HEK293 (cell line): Measurements from ENCODE around the gene STBD1.

Experiments
- CTCF ChIA-PET: fragments of 350-600 bp; formaldehyde crosslinking; extraction: SDS; loops from one replicate; lab custom pipeline; 2021; ENCODE audit warnings: antibody characterized with exemption; lab: Yijun Ruan, JAX
- POLR2A ChIA-PET: fragments of 300-600 bp; formaldehyde crosslinking; extraction: SDS; loops from one replicate; lab custom pipeline; 2020; ENCODE audit warnings: antibody characterized with exemption, inconsistent platforms; lab: Yijun Ruan, JAX
- H3K27ac ChIP-seq: fragments of 200-500 bp; sonication (Bioruptor generic); 2 replicates; pipeline ENCODE4 v1.5.1; 2014; ENCODE audit warnings: low read depth, low read length, control low read depth, inconsistent platforms; ENCODE audit errors: extremely low read depth
- H3K36me3 ChIP-seq, 2 experiments: fragments of 200-500 bp in 1 of 2; sonication (Bioruptor generic) in 1 of 2; 1 replicate in 1 of 2; 2 replicates in 1 of 2; pipeline ENCODE4 v1.5.1; 2014 to 2017; ENCODE audit warnings: inconsistent platforms in 2 of 2, low read length in 2 of 2; ENCODE audit not compliant: control insufficient read depth in 2 of 2, insufficient read depth in 1 of 2
- H3K4me1 ChIP-seq: fragments of 200-500 bp; sonication (Bioruptor generic); 2 replicates; pipeline ENCODE4 v1.5.1; 2014; ENCODE audit warnings: mild to moderate bottlenecking, low read length, inconsistent platforms; ENCODE audit not compliant: control insufficient read depth, insufficient read depth
- H3K4me3 ChIP-seq: 2 replicates; pipeline ENCODE4 v1.5.1; 2011; ENCODE audit warnings: low read depth, mild to moderate bottlenecking, control low read depth, low read length, moderate library complexity
- H3K9me3 ChIP-seq: fragments of 200-500 bp; sonication (Bioruptor generic); 2 replicates; pipeline ENCODE4 v1.5.1; 2014; ENCODE audit warnings: low read depth, low read length, inconsistent platforms; ENCODE audit not compliant: control insufficient read depth, insufficient read depth
- FEZF1 ChIP-seq: fragments of 450-650 bp; formaldehyde crosslinking; IDR thresholded peaks from 2 replicates; pipeline ENCODE4 v1.5.1; 2016; ENCODE audit warnings: missing biosample characterization, missing genetic modification characterization
- INSM2 ChIP-seq: fragments of 450-650 bp; formaldehyde crosslinking; IDR thresholded peaks from 2 replicates; pipeline ENCODE4 v1.5.1; 2016; ENCODE audit warnings: missing biosample characterization, missing genetic modification characterization
- PRDM10 ChIP-seq: fragments of 450-650 bp; formaldehyde crosslinking; IDR thresholded peaks from 2 replicates; pipeline ENCODE4 v1.5.1; 2016; ENCODE audit warnings: missing biosample characterization, missing genetic modification characterization
- SALL2 ChIP-seq: fragments of 450-650 bp; formaldehyde crosslinking; IDR thresholded peaks from 2 replicates; pipeline ENCODE4 v1.5.0; 2017; ENCODE audit warnings: missing biosample characterization, mild to moderate bottlenecking, missing genetic modification characterization, borderline replicate concordance
- SCRT1 ChIP-seq: fragments of 450-650 bp; formaldehyde crosslinking; IDR thresholded peaks from 2 replicates; pipeline ENCODE4 v1.5.1; 2016; ENCODE audit warnings: missing biosample characterization, missing genetic modification characterization, borderline replicate concordance
- SP2 ChIP-seq: fragments of 450-650 bp; formaldehyde crosslinking; IDR thresholded peaks from 2 replicates; pipeline ENCODE4 v1.5.1; 2016; ENCODE audit warnings: missing biosample characterization, missing genetic modification characterization
- ZBTB17 ChIP-seq: fragments of 450-650 bp; formaldehyde crosslinking; IDR thresholded peaks from 2 replicates; pipeline ENCODE4 v1.5.1; 2016; ENCODE audit warnings: missing biosample characterization, missing genetic modification characterization
- ZNF214 ChIP-seq: fragments of 450-650 bp; formaldehyde crosslinking; IDR thresholded peaks from 2 replicates; pipeline ENCODE4 v1.5.1; 2017; ENCODE audit warnings: missing biosample characterization, mild to moderate bottlenecking, missing genetic modification characterization, borderline replicate concordance
- ZNF221 ChIP-seq: fragments of 450-650 bp; formaldehyde crosslinking; IDR thresholded peaks from 2 replicates; pipeline ENCODE4 v1.5.1; 2017; ENCODE audit warnings: missing biosample characterization, missing genetic modification characterization, borderline replicate concordance
- ZNF24 ChIP-seq: fragments of 450-650 bp; formaldehyde crosslinking; IDR thresholded peaks from 2 replicates; pipeline ENCODE4 v1.5.1; 2016; ENCODE audit warnings: missing biosample characterization, missing genetic modification characterization
- ZNF544 ChIP-seq: fragments of 450-650 bp; formaldehyde crosslinking; IDR thresholded peaks from 2 replicates; pipeline ENCODE4 v1.5.0; 2017; ENCODE audit warnings: missing biosample characterization, missing genetic modification characterization
- ZNF571 ChIP-seq: fragments of 450-650 bp; formaldehyde crosslinking; IDR thresholded peaks from 2 replicates; pipeline ENCODE4 v1.5.0; 2017; ENCODE audit warnings: missing biosample characterization, missing genetic modification characterization
- ZNF792 ChIP-seq: fragments of 450-650 bp; formaldehyde crosslinking; IDR thresholded peaks from 2 replicates; pipeline ENCODE4 v1.5.1; 2016; ENCODE audit warnings: missing biosample characterization, missing genetic modification characterization
- ZSCAN23 ChIP-seq: fragments of 450-650 bp; formaldehyde crosslinking; IDR thresholded peaks from 2 replicates; pipeline ENCODE4 v1.5.1; 2016; ENCODE audit warnings: missing biosample characterization, missing genetic modification characterization

The STBD1 gene

GRCh38 chr4:76309939-76310550, 3.5 kb downstream of the STBD1 start:
- no peaks in the 10 kb centered on the region for H3K4me1 ChIP-seq
- H3K9me3 ChIP-seq = no peaks in the 10 kb centered on the region
- H3K36me3 ChIP-seq = peaks cover 0 to 17% of the 10 kb centered on the region in 2 experiments; a peak in 1 of 3 replicates
- POLR2A ChIA-PET = no interaction called here
- H3K27ac ChIP-seq = no peak overlapping the region
- TF ChIP-seq ZNF24 (no peak), SCRT1 (tag by site-specific recombination) (no peak), ZSCAN23 (tag by site-specific recombination) (no peak), SALL2 (tag by site-specific recombination) (no peak), FEZF1 (tag by site-specific recombination) (no peak), ZNF792 (no peak), INSM2 (tag by site-specific recombination) (no peak), ZNF544 (no peak)
- H3K4me3 ChIP-seq = no peak overlapping the region
- CTCF ChIA-PET = no interaction called here

GRCh38 chr4:76310683-76311082, 4.2 kb downstream of the STBD1 start:
- Histone ChIP-seq H3K27ac (no peak overlapping the region), H3K36me3 (peaks cover 0 to 17% of the 10 kb centered on the region in 2 experiments; a peak in 1 of 3 replicates), H3K4me3 (no peak overlapping the region), H3K4me1 (no peaks in the 10 kb centered on the region), H3K9me3 (no peaks in the 10 kb centered on the region)
- CTCF ChIA-PET = no interaction called here
- POLR2A ChIA-PET = no interaction called here
- TF ChIP-seq PRDM10 (tag by site-specific recombination) (peak; percentile 45), ZNF221 (tag by site-specific recombination) (no peak), ZNF214 (tag by site-specific recombination) (no peak)

- POLR2A ChIA-PET = no interaction called here
- Histone ChIP-seq H3K4me1 (no peaks in the 10 kb centered on the region), H3K36me3 (peaks cover 0 to 17% of the 10 kb centered on the region in 2 experiments; a peak in 1 of 3 replicates), H3K9me3 (no peaks in the 10 kb centered on the region), H3K4me3 (no peak overlapping the region)
- CTCF ChIA-PET = interaction anchor here (1.1 kb wide), 1 partner anchor 398 kb away, joined by 3 read pairs; no protein-coding TSS in a partner anchor
- TF ChIP-seq ZBTB17 (tag by site-specific recombination) = peak; percentile 64
- no peak for TF ChIP-seq SP2 (tag by site-specific recombination)
- TF ChIP-seq ZNF571 (tag by site-specific recombination) = no peak
- 0 out of 2 replicates have a peak, but pooled peaks have one; percentile 19 for TF ChIP-seq PRDM10 (tag by site-specific recombination)
- TF ChIP-seq, all 188 proteins: peak for 2
- no peak overlapping the region for H3K27ac ChIP-seq
These were observed 5.4 kb downstream of the STBD1 start for GRCh38 chr4:76311896-76312331.
